WTC11 (cell line): ENCODE data around the gene SPRED2.

ENCODE experiments used
- CTCF ChIP-seq: fragments of 200-600 bp; IDR thresholded peaks from 2 replicates; pipeline ENCODE4 v1.8.0; 2022; ENCODE audit warnings: antibody characterized with exemption
- ESRRA ChIP-seq: sonication (generic); formaldehyde crosslinking; IDR thresholded peaks from 2 replicates; pipeline ENCODE4 v1.8.1; 2022; ENCODE audit warnings: mild to moderate bottlenecking, missing genetic modification reagents, borderline replicate concordance
- KAT7 ChIP-seq: sonication (generic); formaldehyde crosslinking; IDR thresholded peaks from 2 replicates; pipeline ENCODE4 v1.8.1; 2023; ENCODE audit warnings: missing genetic modification reagents, mild to moderate bottlenecking, borderline replicate concordance
- SMAD4 ChIP-seq: sonication (generic); formaldehyde crosslinking; IDR thresholded peaks from 2 replicates; pipeline ENCODE4 v1.8.0; 2022; ENCODE audit warnings: mild to moderate bottlenecking, missing genetic modification reagents
- ZNF138 ChIP-seq: sonication (generic); formaldehyde crosslinking; conservative IDR thresholded peaks from 2 replicates; pipeline ENCODE4 v1.8.1; 2022; ENCODE audit warnings: mild to moderate bottlenecking, moderate library complexity, missing genetic modification reagents

- TF ChIP-seq KAT7 (CRISPR knock-in tag) = no peak
- TF ChIP-seq CTCF = no peak
- no peak for TF ChIP-seq ZNF138 (CRISPR knock-in tag)
- no peak for TF ChIP-seq ESRRA
- no peak for TF ChIP-seq SMAD4
These were observed 3.9 kb upstream of the SPRED2 start for GRCh38 chr2:65436169-65436823.
